K562 (cell line): Measurements from ENCODE around the gene LZTFL1. TPM values are rescaled to one million over a fixed set of nuclear protein-coding genes. Genes with fewer than 3 reads are reported as not detected.

Source experiments
- ATAC-seq: fragments of 200-7000 bp; cut with Tn5 transposase; 3 replicates; pipeline ENCODE4 v1.9.1; 2020; ENCODE audit warnings: moderate library complexity
- BruUV-seq: library from RNA; stranded (reverse); fragments of 400-500 nt; replicated peaks from 2 replicates; lab custom pipeline; 2021; lab: Mats Ljungman, UMichigan
- CTCF ChIA-PET: fragments of 300-600 bp; formaldehyde crosslinking; extraction: SDS; loops from one replicate; lab custom pipeline; 2021; ENCODE audit warnings: low intra/inter-chr PET ratio; lab: Yijun Ruan, JAX
- POLR2A ChIA-PET: fragments of 300-600, 350-650 bp; sonication (Branson Sonifier 250); formaldehyde crosslinking; extraction: SDS; loops from one replicate; lab custom pipeline; 2021; ENCODE audit warnings: antibody characterized with exemption, inconsistent platforms; lab: Yijun Ruan, JAX
- DNase-seq, 4 experiments: peaks; one replicate each; pipeline versions ENCODE4 v3.0.0 to v3.0.0-alpha.2; 2011 to 2018; ENCODE audit warnings: low spot score in 3 of 4, mixed read lengths in 3 of 4; ENCODE audit errors: extremely low read depth in 1 of 4
- FAIRE-seq: peaks from 2 replicates; lab custom pipeline; 2011; peaks lifted over from hg19 to GRCh38; lab: Jason Lieb, UNC
- H2AFZ ChIP-seq: 2 replicates; pipeline ENCODE4 v1.6.0; 2011; ENCODE audit warnings: low read depth, low read length, control low read depth, inconsistent platforms
- H3K27ac ChIP-seq: fragments of 200-600 bp; 3 replicates; pipeline ENCODE4 v1.8.0; 2011; ENCODE audit warnings: low read depth, mild to moderate bottlenecking, control low read depth, inconsistent platforms, low read length, moderate library complexity, mixed read lengths; ENCODE audit errors: extremely low read depth
- H3K27me3 ChIP-seq, 2 experiments: fragments of 300-600 bp in 1 of 2; 2 replicates in 1 of 2; 3 replicates in 1 of 2; pipeline versions ENCODE4 v1.6.0 to v1.8.0; 2011; ENCODE audit warnings: inconsistent platforms in 2 of 2, low read length in 2 of 2, mild to moderate bottlenecking in 1 of 2, mixed read lengths in 1 of 2, moderate library complexity in 1 of 2; ENCODE audit not compliant: control insufficient read depth in 2 of 2, insufficient read depth in 2 of 2
- H3K36me3 ChIP-seq: fragments of 300-600 bp; 3 replicates; pipeline ENCODE4 v1.8.0; 2011; ENCODE audit warnings: mild to moderate bottlenecking, low read length, inconsistent platforms; ENCODE audit not compliant: control insufficient read depth, insufficient read depth
- H3K4me1 ChIP-seq, 2 experiments: fragments of 200-600 bp in 1 of 2; replicated peaks in 1 of 2; 2 replicates in 1 of 2; 3 replicates in 1 of 2; pipeline versions ENCODE4 v1.5.1 to v1.8.0; 2011; ENCODE audit warnings: inconsistent platforms in 2 of 2, low read length in 2 of 2, mild to moderate bottlenecking in 1 of 2, mixed read lengths in 1 of 2, moderate library complexity in 1 of 2; ENCODE audit not compliant: control insufficient read depth in 2 of 2, insufficient read depth in 2 of 2
- H3K4me2 ChIP-seq: 2 replicates; pipeline ENCODE4 v1.6.1; 2011; ENCODE audit warnings: low read length, control low read depth, inconsistent platforms, mixed read lengths; ENCODE audit not compliant: insufficient read depth
- H3K4me3 ChIP-seq: fragments of 200-600 bp; sonication (generic), shearing (Covaris generic); 2 replicates; pipeline ENCODE4 v1.5.1; 2016; ENCODE audit warnings: control low read depth, inconsistent platforms
- H3K79me2 ChIP-seq: fragments of 200-600 bp; 3 replicates; pipeline ENCODE4 v1.8.0; 2011; ENCODE audit warnings: low read length, inconsistent platforms; ENCODE audit not compliant: control insufficient read depth, insufficient read depth
- H3K9ac ChIP-seq, 2 experiments: 2 replicates each; pipeline versions ENCODE4 v1.6.0 to v1.6.1; 2011; ENCODE audit warnings: low read depth in 2 of 2, low read length in 2 of 2, control low read depth in 1 of 2, inconsistent platforms in 1 of 2, mild to moderate bottlenecking in 1 of 2, mixed read lengths in 1 of 2; ENCODE audit not compliant: insufficient read depth in 1 of 2
- H3K9me1 ChIP-seq: one replicate; pipeline ENCODE4 v1.6.0; 2011; ENCODE audit warnings: inconsistent platforms, mild to moderate bottlenecking, low read length, moderate library complexity; ENCODE audit not compliant: control insufficient read depth, insufficient read depth
- H3K9me3 ChIP-seq: replicated peaks from 2 replicates; pipeline ENCODE4 v1.5.1; 2011; ENCODE audit warnings: low read depth, low read length, inconsistent platforms; ENCODE audit not compliant: control insufficient read depth, insufficient read depth
- H4K20me1 ChIP-seq: replicated peaks from 2 replicates; pipeline ENCODE4 v1.6.1; 2011; ENCODE audit warnings: low read length, inconsistent platforms, mixed read lengths; ENCODE audit not compliant: control insufficient read depth, insufficient read depth
- C11orf30 ChIP-seq: fragments of 450-650 bp; IDR thresholded peaks from 2 replicates; pipeline ENCODE4 v1.6.1; 2016; ENCODE audit warnings: low read depth, mild to moderate bottlenecking
- CXXC5 ChIP-seq: fragments of 250-450 bp; sonication (Bioruptor Pico); IDR thresholded peaks from 2 replicates; pipeline ENCODE4 v1.8.0; 2022; ENCODE audit warnings: inconsistent platforms, mild to moderate bottlenecking, moderate library complexity
- DLX4 ChIP-seq: fragments of 250-450 bp; sonication (Bioruptor Pico); IDR thresholded peaks from 2 replicates; pipeline ENCODE4 v1.6.1; 2021; ENCODE audit warnings: mild to moderate bottlenecking
- HDAC3 ChIP-seq: fragments of 450-650 bp; IDR thresholded peaks from 2 replicates; pipeline ENCODE4 v1.6.1; 2018; ENCODE audit warnings: borderline replicate concordance, mild to moderate bottlenecking, moderate library complexity; ENCODE audit not compliant: partially characterized antibody
- ID3 ChIP-seq, 2 experiments: fragments of 250-450 bp in 1 of 2; fragments of 450-650 bp in 1 of 2; sonication (Bioruptor Pico) in 1 of 2; IDR thresholded peaks; 2 replicates each; pipeline versions ENCODE4 v1.6.1 to v1.8.0; 2016 to 2021; ENCODE audit warnings: mild to moderate bottlenecking in 2 of 2, moderate library complexity in 2 of 2, missing compliant biosample characterization in 1 of 2, missing genetic modification characterization in 1 of 2
- MAFF ChIP-seq: IDR thresholded peaks from 2 replicates; pipeline ENCODE4 v1.6.1; 2012; ENCODE audit warnings: low read length, improper control_type of control experiment
- MEIS2 ChIP-seq: fragments of 450-650 bp; IDR thresholded peaks from 2 replicates; pipeline ENCODE4 v1.6.1; 2014; ENCODE audit warnings: mild to moderate bottlenecking; ENCODE audit not compliant: partially characterized antibody
- PBX2 ChIP-seq, 2 experiments: IDR thresholded peaks in 1 of 2; conservative IDR thresholded peaks in 1 of 2; 2 replicates each; pipeline ENCODE4 v1.6.1; 2016; ENCODE audit warnings: low read depth in 2 of 2, mild to moderate bottlenecking in 1 of 2, missing compliant biosample characterization in 1 of 2, missing genetic modification characterization in 1 of 2, moderate library complexity in 1 of 2
- ZBTB33 ChIP-seq: sonication (generic); formaldehyde crosslinking; IDR thresholded peaks from 2 replicates; pipeline ENCODE4 v1.8.1; 2023; ENCODE audit warnings: mild to moderate bottlenecking, missing genetic modification reagents
- ZNF134 ChIP-seq: fragments of 250-450 bp; sonication (Bioruptor Pico); conservative IDR thresholded peaks from 2 replicates; pipeline ENCODE4 v1.4.0; 2020
- WGBS: fragments of 100-300 bp; shearing (Covaris generic); methylation state at CpG from one replicate; pipeline ENCODE4 v1.1.6; 2016; ENCODE audit warnings: low coverage, mixed read lengths; ENCODE audit not compliant: insufficient coverage; ENCODE audit errors: missing lambda C conversion rate; 5-methylcytosine and 5-hydroxymethylcytosine counted together
- in situ Hi-C: fragments of 300-500 bp; cut with MboI; formaldehyde crosslinking; loops from 4 replicates; pipeline ENCODE4 v1.15.0; 2018; ENCODE audit warnings: inconsistent platforms, mixed read lengths
- intact Hi-C: fragments of 100-400 bp; cut with micrococcal nuclease; formaldehyde crosslinking; loops from 2 replicates; pipeline ENCODE4 v1.14.2; 2022
- polyA plus RNA-seq, 8 experiments: library from polyadenylated mRNA; depleted of rRNA in 4 of 8; stranded (reverse) in 5 of 8; unstranded in 3 of 8; fragments of >200 nt; fragmentation: Nextera tagmentation in 2 of 8; fragmentation: Illumina TruSeq in 1 of 8; extraction: Ambion mirVana in 2 of 8; extraction: Trizol in 1 of 8; gene quantifications; 2 replicates each; pipeline versions ENCODE4 v1.2.1 to v1.2.3, GENCODE V29; 2011 to 2014; ENCODE audit warnings: inconsistent platforms in 1 of 8, missing spikeins in 1 of 8
- total RNA-seq, 7 experiments: library from RNA; depleted of rRNA in 6 of 7; stranded (reverse); fragments of >200 nt in 6 of 7; fragmentation: Illumina TruSeq in 2 of 7; extraction: Trizol in 2 of 7; gene quantifications; 2 replicates each; pipeline versions ENCODE4 v1.2.1 to v1.2.3, GENCODE V29; 2011 to 2021; ENCODE audit warnings: low replicate concordance in 1 of 7
- TF ChIP-seq, protein P1 (sequence below): conservative IDR thresholded peaks from 2 replicates; pipeline ENCODE4 v1.6.1; 2011; ENCODE audit warnings: low read depth, mild to moderate bottlenecking, low read length; ENCODE audit not compliant: control insufficient read depth
- TF ChIP-seq, protein P2 (sequence below): fragments of 450-650 bp; IDR thresholded peaks from 2 replicates; pipeline ENCODE4 v1.6.1; 2016

LZTFL1 gene
- total and polyA plus RNA-seq, 9 of the 15 experiments (the other 6 are each of a cell fraction or from before 2014, with no cell fraction given): 10.7 to 33.7 (median 15.3) TPM

GRCh38 chr3:45868213-45868612, 26.3 kb upstream of the LZTFL1 start:
- no peak overlapping the region for H2AFZ ChIP-seq
- in situ Hi-C loops: no loop called here
- peaks cover 0 to 9% of the 10 kb centered on the region in 2 experiments; a peak in 2 of 5 replicates for H3K4me1 ChIP-seq
- no peak overlapping the region for H3K4me2 ChIP-seq
- H3K9me3 ChIP-seq: peaks cover 4% of the 10 kb centered on the region
- TF ChIP-seq, protein P1, sequence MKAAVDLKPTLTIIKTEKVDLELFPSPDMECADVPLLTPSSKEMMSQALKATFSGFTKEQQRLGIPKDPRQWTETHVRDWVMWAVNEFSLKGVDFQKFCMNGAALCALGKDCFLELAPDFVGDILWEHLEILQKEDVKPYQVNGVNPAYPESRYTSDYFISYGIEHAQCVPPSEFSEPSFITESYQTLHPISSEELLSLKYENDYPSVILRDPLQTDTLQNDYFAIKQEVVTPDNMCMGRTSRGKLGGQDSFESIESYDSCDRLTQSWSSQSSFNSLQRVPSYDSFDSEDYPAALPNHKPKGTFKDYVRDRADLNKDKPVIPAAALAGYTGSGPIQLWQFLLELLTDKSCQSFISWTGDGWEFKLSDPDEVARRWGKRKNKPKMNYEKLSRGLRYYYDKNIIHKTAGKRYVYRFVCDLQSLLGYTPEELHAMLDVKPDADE: no peak
- peak; percentile 61 for TF ChIP-seq MEIS2
- TF ChIP-seq ZNF134: no peak
- no peak for TF ChIP-seq DLX4 (CRISPR knock-in tag)
- TF ChIP-seq, protein P2, sequence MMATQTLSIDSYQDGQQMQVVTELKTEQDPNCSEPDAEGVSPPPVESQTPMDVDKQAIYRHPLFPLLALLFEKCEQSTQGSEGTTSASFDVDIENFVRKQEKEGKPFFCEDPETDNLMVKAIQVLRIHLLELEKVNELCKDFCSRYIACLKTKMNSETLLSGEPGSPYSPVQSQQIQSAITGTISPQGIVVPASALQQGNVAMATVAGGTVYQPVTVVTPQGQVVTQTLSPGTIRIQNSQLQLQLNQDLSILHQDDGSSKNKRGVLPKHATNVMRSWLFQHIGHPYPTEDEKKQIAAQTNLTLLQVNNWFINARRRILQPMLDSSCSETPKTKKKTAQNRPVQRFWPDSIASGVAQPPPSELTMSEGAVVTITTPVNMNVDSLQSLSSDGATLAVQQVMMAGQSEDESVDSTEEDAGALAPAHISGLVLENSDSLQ: peak; percentile 55
- TF ChIP-seq CXXC5 (CRISPR knock-in tag): no peak
- TF ChIP-seq C11orf30: no peak
- no peak for TF ChIP-seq ID3 (CRISPR knock-in tag; IDR thresholded peaks at IDR 0.05)
- no peak for TF ChIP-seq ID3 (tag; IDR thresholded peaks at IDR 0.05)
- TF ChIP-seq ZBTB33 (CRISPR knock-in tag): no peak
- TF ChIP-seq HDAC3: no peak
- TF ChIP-seq MAFF: no peak
- no peak for TF ChIP-seq PBX2 (CRISPR knock-in tag; IDR thresholded peaks at IDR 0.05; ENCODE audit: low read depth)
- peak; percentile 65 for TF ChIP-seq PBX2 (tag; conservative IDR thresholded peaks at IDR 0.05; ENCODE audit: low read depth)
- BruUV-seq: no TSS peak
- H3K4me3 ChIP-seq: no peak overlapping the region
- ChIA-PET CTCF (no interaction called here), POLR2A (interaction anchor here (0.7 to 1.4 kb wide), 7 partner anchors 9 to 27 kb away, joined by 3 to 4 read pairs (median 3); partner anchors contain the start of gene LZTFL1)
- no peaks in the 10 kb centered on the region for H3K79me2 ChIP-seq
- WGBS: 7% methylated on average over 2 of the region's 2 CpGs
- peaks cover 0 to 14% of the 10 kb centered on the region in 2 experiments; a peak in 3 of 5 replicates for H3K27me3 ChIP-seq
- DNase-seq: no peak
- no peak overlapping the region for H3K9ac ChIP-seq
- H4K20me1 ChIP-seq: no peaks in the 10 kb centered on the region
- H3K27ac ChIP-seq: no peak overlapping the region
- intact Hi-C loops: no loop called here
- ATAC-seq: no peak
- H3K9me1 ChIP-seq: no peaks in the 10 kb centered on the region
- no peak for FAIRE-seq
- no peaks in the 10 kb centered on the region for H3K36me3 ChIP-seq
